Skin epidermis (tissue), 12 donors: Measurements from ENCODE around the gene CSRP2.

Source experiments
- H3K27ac ChIP-seq, 21 experiments: fragments of 200-600 bp; sonication (generic) in 11 of 21; one replicate each; pipeline ENCODE4 v1.5.0; 2020; ENCODE audit warnings: mild to moderate bottlenecking in 3 of 21, inconsistent platforms in 2 of 21, moderate library complexity in 2 of 21
- H3K4me3 ChIP-seq, 7 experiments: fragments of 200-600 bp; sonication (generic) in 2 of 7; one replicate each; pipeline ENCODE4 v1.5.0; 2020; ENCODE audit warnings: inconsistent platforms in 2 of 7, mild to moderate bottlenecking in 2 of 7, moderate library complexity in 1 of 7

The CSRP2 gene

DNA sequence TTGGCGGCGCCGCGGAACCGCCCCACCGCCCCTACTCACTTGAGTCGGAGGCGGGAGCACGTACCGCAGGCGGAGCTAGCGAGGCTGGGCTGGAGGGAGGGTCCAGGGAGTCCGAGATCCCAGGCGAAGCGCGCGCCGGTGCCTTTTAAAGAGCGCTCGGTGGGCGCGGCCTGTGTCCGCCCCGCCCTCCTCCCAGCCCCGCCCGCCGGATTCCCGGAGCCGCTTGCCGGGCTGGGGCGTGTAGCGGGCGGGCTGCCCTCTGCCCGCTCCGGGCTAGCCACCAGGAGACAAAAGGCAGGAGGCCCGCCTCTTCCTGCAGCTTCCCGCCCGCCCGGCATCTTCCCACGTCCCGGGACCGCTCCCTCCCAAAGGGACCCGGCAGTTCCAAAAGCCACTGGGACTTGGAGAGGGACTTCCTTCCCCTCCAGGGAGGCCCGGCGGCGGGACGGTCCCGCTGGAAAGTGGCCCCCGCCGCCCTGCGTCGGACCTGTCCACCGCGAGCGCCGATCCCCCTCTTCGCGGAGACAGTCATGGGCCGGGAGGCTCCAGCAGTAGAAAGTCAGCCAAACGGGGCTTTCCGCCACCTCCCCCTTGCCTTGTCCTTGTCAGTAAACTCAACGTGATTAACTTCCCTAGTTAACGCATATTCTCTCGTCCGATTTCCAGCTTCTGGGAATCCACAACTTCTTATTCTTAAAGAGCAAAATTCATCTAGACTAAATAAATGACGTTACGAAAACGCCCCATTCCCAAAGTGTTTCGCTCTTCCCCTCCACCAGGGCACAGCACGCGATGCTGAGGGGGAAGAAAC is at the start of gene CSRP2:
Gene CSRP2 (minus strand): TSS at position 121 of the 811 bp plus-strand sequence. CDS start 12,759 bp downstream, outside the sequence.
- Histone ChIP-seq H3K27ac (peak within 1 kb of the TSS; percentile 57 to 92 (median 86)), H3K4me3 (peak within 1 kb of the TSS; percentile 48 to 74 (median 63))

DNA sequence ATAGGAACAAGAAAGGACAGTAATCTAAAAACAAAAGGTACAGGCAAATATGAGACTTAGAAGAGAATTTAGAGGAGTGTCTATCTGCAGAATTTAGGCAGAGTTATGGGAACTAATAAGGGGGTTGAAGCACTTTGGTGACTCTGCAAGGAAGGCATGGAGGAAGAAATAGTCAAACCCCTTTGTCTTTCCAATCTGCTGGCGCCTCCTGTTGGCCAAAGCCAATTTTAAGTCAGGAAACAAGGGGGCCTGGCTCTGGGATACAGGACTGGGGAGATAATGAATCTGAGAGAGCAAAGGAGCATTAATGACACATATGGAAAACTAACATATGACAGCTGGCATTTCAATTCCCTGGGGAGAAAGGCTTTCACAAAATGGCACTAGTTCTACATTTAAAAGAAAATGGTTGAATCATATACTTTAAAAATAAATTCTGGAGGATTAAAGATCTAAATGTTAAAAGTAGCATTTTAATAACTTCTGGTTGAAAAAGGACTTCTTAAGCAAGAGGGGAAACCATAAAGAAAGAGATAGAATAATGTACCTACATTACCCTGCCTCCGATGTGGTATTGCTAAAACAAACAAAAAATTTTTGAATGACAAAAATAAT is 48.5 kb upstream of the CSRP2 start:
- Histone ChIP-seq H3K27ac (no peak overlapping the region), H3K4me3 (no peak overlapping the region)

DNA sequence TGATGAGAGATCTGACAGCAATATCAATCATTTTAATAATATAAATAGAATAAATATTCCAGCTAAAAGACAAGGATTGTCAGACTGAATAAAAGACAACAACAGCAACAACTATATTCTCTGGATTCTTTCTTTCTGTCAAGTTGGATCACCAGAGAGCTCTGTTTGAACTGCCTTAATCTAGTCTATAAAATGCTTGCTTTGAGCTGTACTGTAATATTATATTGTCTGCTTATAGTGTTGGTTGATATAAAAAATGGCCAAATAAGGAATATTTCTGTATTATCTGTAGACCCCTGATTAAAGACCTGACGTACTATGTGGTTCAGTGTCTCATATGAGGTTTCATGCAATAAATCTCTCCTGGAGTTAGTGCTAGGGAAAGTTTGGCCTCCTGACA is 46.3 kb upstream of the CSRP2 start:
- H3K4me3 ChIP-seq, result no peak overlapping the region
- H3K27ac ChIP-seq, result no peak overlapping the region

DNA sequence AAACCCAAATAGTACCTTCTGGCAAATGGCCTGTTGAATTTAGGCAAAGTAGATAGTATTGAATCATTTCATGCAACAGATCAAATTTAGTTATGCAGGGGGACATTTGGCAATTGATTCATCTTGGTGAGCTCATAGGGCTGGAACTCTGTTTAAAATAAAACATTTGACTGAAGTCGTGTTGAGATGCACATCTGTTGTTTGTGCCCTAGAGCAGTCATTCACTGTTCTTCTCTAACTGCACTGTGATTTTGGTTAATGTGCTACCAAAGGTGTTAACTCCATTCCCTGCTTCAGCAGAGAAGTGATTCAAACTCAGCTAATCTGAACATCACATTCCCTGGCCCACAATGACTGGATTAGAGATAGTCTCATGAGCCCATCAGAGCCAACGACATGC is 44.0 kb upstream of the CSRP2 start:
- Histone ChIP-seq H3K27ac (no peak overlapping the region), H3K4me3 (no peak overlapping the region)

DNA sequence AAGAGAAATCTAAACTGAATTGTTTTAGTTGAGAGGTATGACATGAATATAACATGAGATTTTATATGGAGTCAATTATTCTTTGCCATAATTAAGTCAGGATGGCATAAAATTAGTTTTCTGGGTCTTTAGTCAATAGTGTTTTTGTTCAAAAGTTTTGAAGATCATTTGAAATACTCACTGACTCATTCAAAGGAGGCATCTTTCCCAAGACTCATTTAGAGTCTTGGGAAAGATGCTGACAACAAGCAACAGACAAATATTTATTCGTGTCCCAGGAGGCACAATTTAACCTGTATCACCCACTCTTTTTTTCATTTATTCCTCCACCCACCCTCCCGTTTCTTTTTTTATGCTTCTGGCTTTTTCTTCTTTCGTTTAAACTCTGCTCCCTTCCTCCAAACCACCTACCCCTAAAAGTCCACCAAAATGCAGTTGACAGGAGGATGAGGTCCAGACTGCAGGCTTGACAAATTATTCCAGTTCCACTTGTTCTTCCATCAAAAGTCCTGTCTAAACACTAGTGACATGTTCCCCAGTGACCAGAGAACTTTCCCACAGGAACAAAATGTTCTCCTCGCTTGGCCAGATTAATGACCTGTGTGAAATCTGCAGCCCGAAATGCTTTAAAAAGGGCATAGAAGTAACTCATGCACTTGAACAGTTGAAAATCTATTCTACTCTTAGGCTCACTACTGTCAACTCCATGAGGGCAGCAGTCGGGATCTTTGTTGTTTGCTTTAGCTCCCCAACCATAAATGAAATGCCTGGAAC is 43.3 kb upstream of the CSRP2 start:
- H3K4me3 ChIP-seq, result no peak overlapping the region
- H3K27ac ChIP-seq, result no peak overlapping the region

DNA sequence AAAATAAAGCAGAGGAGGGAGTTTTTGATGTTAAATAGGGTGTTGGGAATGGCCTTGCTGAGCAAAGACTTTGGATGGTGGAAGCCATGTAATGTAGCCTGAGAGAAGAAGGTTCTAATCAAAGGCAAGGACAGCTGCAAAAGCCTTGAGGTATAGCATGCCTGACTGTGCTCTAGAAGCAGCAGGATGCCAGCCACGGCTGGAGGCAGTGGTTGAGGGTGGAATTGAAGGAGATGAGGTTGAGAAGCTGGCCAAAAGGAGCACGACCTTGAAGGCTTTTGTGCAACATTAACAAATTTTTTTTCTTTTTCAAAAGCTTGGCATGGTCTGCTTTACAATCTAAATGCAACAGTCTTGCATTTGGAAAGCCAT is 42.3 kb upstream of the CSRP2 start:
- no peak overlapping the region for H3K4me3 ChIP-seq
- no peak overlapping the region for H3K27ac ChIP-seq

DNA sequence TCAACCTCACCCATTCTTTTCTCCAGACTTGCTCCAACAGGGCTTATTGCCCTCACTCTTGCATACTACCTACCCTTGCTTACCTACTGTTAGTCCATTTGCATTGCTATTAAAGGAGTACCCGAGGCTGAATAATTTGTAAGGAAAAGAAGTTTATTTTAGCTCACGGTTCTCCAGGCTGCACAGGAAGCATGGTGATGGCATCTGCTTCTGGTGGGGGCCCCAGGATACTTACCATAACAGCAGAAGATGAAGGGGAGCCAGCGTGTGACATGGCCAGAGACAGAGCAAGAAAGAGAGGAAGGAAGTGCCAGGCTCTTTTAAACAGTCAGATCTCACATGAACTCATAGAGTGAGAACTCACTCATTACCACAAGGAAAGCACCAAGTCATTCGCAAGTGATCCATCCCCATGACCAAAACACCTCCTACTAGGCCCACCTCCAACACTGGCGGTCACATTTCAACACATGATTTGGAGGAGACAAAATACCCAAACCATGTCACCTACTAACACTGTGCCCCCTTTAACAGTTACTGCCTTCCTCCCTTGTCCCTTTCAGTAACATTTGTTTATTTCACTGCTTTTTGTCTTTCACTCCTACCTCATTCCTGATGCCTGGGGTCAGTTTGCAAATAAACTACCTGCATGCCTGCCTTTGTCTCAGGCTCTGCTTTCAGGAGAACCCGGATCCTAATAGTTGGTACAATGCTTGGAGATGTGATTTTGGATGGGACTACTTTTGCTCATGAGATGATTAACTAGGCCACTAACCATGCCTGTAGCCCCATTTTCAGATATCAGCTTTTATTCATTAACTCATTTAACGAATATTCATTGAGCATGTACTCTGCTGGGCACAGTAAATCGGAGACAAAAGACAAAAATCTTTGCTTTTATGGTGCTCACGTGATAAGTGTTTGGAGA is 41.6 kb upstream of the CSRP2 start:
- no peak overlapping the region for H3K27ac ChIP-seq
- H3K4me3 ChIP-seq, result no peak overlapping the region

DNA sequence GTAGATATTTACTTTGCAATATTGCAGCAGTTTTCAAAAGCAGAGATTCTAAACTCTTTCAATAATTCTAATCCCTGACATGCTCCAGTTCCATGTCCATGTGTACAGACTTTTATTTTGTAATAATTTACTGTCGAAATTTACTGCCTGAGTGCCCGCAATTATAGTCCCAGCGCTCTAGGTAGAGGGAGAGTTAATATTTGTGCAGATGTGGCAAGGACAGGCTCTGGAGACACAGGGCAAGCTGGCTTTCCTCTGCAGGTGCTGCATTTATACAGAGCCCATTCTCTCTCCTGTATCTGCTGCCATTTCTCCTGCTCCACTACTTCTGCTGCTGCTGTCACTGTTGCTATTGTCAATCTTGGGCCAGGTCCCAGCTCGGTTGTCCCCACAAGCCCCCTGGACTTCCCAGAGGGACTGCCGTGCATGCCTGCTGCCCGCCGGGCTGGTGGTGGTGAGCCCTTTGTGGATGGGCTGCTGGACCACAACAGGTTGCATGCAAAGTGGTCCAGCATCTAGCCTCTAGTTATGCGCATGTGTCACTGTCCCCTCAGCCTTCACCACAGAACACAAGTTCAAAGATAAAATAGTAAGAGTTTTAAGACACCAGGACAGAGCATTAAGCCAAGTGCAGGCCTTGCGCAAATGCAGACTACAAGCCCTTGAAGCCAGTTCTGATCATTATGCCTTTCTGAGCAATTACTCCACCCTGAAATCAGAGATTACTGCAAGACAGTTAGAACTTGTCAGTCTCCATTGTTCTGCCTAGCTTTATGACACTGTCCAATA is 40.8 kb upstream of the CSRP2 start:
- no peak overlapping the region for H3K4me3 ChIP-seq

DNA sequence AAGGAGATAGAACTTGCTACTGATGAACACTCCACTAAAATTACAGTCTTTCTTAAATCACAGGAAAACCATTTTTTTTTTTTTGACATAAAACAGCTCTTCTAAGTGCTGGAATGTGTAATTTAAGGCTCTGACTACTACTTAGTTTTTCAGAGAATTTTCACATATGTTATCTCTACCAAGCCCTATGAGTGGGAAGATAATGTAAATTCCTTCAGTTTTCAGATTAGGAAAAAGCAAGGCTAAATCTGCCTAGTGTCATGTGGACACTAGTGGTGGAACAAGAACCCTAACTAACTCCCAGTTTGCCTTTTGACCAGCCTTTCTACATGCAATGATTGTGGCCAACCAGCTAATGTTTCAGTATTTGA is 37.3 kb upstream of the CSRP2 start:
- H3K4me3 ChIP-seq, result no peak overlapping the region
- peak overlapping the region in 1 of 21 experiments; percentile 0 for H3K27ac ChIP-seq

More for the DNA sequence above, 40.8 kb upstream of the CSRP2 start:
- no peak overlapping the region for H3K27ac ChIP-seq

DNA sequence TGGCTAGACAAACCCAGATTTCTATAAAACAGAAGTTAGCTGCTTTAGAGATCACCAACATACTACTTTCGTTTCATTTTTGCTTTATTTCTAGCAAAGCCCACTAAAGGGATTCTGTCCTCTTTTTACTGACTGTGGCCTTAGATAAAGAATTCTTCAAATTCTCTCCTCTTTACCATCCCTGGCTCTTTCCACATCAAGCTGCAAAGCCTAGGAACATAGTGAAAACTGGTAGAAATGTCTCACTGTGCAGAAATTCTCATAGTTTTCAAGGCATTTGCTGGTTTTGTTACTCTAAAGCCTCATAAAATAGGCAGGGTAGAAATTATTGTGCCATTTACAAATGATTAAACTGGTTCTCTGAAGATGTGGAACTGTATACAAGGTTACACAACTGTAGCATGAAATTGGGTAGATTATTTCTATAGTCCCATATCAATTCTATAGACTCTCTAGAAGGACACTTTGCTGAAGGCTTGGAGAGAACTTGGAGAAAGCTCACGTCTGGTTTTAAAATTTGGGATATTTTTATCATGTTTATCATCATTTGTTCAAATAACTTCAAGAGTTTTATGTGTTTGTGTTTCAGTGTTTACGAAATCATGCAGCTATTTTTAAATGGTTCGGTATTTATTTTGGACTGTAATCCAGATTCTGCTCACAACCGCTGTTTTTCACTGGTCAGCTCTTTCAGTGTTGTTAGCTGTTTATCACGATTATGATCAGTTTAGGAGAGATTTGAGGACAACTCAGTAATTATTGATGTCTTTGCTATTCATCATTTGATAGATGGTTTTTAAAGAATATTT is 36.7 kb upstream of the CSRP2 start:
- Histone ChIP-seq H3K27ac (peak overlapping the region in 3 of 21 experiments; percentile 0 to 31 (median 12)), H3K4me3 (no peak overlapping the region)

DNA sequence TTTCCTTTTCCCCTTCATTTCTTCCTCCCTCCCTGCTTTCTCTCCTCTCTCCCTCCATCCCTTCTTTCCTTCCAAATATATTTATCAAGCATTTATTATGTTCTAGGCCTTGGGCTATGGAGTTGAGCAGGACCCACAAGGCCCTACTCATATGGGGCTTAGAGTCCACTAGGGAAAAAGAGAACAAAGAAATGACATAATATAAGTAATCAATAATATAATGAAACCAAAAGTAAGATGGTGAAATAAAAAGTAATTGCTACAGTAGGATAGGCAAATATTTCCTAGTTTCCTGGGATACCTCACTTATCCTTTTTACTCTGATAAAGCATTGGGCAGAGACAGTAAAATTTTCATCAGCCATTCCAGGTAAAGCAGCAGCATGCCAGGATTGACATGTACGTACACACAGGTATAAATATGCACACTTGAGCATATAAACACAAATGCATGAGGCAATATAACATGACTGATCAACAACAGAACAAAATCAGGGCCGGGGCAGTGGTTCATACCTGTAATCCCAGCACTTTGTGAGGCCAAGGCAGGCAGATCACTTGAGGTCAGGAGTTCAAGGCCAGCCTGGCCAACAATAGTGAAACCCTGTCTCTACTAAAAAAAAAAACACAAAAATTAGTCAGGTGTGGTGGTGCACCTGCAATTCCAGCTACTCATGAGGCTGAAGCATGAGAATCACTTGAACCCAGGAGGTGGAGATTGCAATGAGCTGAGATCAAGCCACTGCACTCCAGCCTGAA is 35.5 kb upstream of the CSRP2 start:
- H3K4me3 ChIP-seq, result no peak overlapping the region
- no peak overlapping the region for H3K27ac ChIP-seq

DNA sequence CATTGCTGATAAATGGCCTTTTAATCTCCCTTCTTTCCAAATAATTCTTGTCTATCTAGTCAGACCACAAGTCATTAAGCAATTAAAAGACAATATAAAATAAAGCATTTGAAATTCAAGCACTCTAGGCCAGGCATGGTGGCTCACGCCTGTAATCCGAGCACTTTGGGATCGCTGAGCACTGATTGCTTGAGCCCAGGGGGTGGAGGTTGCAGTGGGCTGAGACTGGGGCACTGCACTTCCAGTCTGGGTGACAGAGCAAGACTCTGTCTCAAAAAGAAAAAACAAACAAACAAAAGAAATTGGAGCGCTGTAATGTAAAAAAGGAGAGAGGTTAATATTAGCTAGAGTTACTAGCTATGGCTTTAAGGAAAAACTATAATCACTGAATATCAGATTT is 30.5 kb upstream of the CSRP2 start:
- Histone ChIP-seq H3K4me3 (no peak overlapping the region), H3K27ac (no peak overlapping the region)

DNA sequence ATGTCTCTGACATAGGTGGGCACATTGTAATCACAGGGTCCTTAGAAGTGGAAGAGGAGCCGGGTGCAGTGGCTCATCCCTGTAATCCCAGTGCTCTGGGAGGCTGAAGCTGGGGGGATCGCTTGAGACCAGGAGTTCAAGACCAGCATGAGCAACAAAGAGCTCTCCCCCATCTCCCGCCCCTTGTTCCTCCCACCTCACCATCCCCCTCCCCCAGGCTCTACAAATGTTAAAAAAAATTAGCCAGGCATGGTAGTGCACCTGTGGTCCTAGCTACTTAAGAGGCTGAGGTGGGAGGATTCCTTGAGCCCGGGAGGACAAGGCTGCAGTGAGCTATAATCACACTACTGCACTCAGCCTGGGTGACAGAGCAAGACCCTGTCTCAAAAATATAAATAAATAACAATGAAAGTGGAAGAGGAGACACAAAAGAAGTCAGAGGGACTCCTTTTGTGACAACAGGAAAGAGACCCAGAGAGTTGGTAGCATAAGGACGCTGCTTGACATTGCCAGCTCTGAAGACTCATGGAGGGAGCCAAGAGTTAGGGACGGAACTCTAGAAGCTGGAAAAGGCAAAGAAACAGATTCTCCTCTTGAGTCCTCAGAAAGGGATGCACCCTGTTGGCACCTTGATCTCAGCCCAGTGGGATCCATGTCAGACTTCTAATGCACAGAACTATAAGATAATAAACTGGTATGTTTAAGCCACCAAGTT is 29.6 kb upstream of the CSRP2 start:
- Histone ChIP-seq H3K4me3 (no peak overlapping the region), H3K27ac (no peak overlapping the region)

DNA sequence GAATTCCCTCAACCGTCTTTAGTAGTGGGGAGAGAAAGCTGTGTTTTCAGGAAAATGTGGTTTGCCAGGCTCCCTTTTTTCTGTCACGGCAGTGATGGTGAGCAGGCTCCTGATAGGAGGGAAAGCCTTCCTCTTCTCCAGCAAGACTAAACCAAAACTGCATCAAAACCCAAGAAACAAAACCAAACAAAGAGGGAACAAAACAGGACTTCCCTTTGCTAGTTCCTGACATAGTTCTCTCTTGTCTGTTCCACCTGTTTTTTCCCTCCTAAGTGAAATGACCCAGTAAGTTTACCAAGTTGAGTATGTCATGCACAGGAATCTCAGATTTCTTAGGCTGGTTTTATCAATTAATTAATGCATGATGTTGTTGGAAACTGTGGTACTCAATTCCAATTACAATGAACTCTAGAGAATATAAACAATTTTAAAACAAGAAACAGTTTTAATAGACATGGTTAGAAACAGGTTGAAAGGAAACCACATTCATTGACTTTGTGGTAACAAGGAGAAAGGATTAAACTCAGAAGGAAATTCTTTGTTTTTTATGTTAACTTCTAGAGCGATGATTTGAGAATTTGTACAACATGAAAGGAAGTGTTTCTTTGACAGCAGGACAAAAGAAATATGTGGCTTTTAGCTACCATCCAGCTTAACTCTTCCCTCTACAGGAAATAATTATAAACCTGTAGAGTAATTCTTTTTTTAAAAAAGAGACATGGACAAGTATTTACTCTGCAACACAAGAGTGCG is 23.0 kb upstream of the CSRP2 start:
- H3K4me3 ChIP-seq, result no peak overlapping the region
- no peak overlapping the region for H3K27ac ChIP-seq

DNA sequence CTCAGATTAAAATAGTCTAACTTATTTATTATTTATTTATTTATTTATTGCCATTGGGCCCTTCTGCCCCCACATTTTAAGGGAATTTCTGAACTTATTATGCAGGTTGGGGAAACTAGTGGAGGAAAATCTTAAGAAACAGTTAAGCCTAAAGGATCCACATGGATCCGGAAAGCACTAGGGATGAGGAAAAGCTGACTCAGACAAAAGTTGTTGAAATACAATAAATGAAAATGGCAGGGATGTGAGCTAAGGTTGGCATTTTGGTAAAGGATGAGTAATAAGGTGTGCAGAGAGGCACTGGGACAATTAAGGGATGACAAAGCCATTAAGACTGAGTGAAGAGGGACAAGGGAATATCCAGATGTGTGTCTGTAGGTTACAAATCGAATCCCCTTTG is 20.7 kb upstream of the CSRP2 start:
- H3K27ac ChIP-seq, result no peak overlapping the region
- H3K4me3 ChIP-seq, result no peak overlapping the region

DNA sequence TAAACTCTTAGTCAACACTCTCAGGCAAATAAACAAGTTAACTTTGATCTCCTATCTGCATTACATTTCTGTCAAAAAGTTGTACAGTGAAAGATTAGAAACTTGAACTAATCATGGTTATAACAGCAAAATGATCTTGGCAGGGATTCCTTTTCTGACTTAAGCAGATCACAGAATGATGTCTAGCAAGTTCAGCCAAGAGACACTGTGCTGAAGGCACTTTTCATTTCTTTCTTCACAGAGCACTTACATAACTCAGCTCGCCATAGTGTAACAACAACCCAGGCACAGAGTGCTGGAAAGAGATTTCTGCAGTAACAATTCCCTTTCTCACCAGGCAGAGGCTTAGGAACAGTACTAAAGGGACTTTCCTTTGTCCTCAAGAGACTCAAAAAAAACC is 19.6 kb upstream of the CSRP2 start:
- H3K4me3 ChIP-seq, result no peak overlapping the region
- no peak overlapping the region for H3K27ac ChIP-seq
